Esophagus squamous epithelium (tissue), 4 donors: ENCODE measurements around the gene ARHGAP28. TPM values are rescaled to one million over a fixed set of nuclear protein-coding genes. Genes with fewer than 3 reads are reported as not detected.

Experiments
- small RNA-seq, 4 donors: library from RNA; depleted of rRNA; stranded (forward); fragments of <200 nt; gene quantifications; one replicate each; pipeline ENCODE3, GENCODE V24; 2016
- total RNA-seq, 4 donors: library from RNA; depleted of rRNA; stranded (reverse); fragments of >200 nt; gene quantifications; one replicate each; pipeline ENCODE4 v1.1.0, GENCODE V29; 2016

The ARHGAP28 gene
- total RNA-seq, 4 donors from 2014 or later: 1.2 to 4.8 (median 3.4) TPM

Small RNA genes within 50 kb of the gene (small RNA-seq; reads per million reads assigned to genes)
- gene RNU6-916P: 0 reads per million in 4 donors
